NCI-H2171 (cell line): ENCODE measurements around the gene SLC8A1.

Source experiments
- DNase-seq: peaks from one replicate; lab custom pipeline; 2025; lab: John Stamatoyannopoulos, UW

SLC8A1 gene

GRCh38 chr2:40193670-40194026 is 258.2 kb downstream of the SLC8A1 start:
- DNase-seq = no peak

DNA sequence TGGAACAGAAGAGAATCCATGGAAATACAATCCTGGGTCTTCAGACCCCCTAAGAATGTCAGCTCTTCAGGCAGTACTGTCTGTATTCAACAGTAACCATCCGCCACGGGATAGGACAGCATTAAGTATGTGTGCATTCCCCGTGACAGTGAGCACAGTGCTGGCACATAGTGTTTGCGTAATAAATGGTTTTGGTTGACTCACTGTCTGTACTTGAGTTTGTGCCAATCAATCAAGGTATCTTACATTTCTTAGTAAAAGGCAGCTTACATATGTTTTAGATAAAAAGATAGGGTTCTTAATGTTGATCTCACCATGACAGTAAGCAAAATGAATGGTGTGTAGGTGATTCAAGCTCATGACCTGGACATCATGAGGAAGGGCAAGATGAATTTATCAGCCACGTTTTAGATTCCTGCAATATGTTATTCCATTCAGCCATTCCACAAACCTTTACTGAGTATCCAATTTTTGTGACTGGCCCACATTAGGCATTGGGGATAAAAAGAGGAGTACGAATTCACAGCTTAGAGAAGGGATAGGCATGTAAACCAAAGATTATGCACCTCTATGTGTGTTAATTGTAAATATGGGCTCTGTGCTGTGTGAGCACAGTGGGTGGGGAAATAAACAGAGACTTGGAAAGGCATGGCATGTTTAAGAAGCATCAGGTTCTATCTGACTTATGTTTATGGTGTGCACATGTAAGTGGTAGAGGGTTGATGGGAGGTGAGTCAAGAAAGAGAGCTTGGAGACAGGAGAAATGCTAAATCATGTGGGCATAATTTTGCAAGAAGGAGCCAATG is 258.8 kb downstream of the SLC8A1 start:
- no peak for DNase-seq

DNA sequence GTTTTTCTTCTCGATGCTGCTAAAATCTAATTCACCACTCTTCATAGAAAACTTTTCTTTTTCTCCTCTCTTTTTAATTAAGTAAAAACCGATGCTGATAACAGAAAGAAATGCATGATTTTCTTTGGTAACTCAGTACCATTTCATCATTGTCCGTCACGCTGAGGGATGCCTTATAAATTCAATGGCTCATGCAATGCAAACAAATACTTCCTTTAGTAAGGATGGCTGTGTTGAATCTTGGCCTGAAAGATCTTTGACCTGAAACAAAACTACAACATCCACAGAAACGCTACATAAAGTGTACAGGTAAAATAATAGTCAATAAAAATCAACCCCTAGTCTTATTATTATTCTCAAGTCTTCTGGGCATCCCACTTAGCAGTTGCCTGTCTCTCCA is 261.4 kb downstream of the SLC8A1 start:
- DNase-seq = no peak

GRCh38 chr2:40189881-40190280 is 262.0 kb downstream of the SLC8A1 start:
- no peak for DNase-seq

- no peak for DNase-seq
Observed at GRCh38 chr2:40187054-40187453, 264.8 kb downstream of the SLC8A1 start.

DNA sequence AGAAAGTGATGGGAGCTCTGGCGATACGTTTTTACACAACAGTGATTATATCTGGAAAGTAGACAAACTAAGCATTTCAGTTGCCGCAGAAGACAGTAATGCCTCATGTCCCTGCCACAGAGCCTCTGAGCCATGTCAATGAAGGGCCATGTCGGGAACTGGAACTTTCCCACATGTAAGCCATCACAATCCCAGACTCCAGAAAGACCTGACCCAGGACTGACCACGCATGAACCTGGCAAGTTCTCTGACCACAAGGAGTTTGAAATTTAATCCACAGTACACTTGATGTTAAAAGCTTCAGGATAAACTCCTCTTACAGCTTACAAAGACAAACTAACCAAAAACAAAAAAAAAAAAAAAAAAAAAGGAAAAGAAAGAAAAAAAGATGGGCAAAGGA is 267.3 kb downstream of the SLC8A1 start:
- DNase-seq = no peak

DNA sequence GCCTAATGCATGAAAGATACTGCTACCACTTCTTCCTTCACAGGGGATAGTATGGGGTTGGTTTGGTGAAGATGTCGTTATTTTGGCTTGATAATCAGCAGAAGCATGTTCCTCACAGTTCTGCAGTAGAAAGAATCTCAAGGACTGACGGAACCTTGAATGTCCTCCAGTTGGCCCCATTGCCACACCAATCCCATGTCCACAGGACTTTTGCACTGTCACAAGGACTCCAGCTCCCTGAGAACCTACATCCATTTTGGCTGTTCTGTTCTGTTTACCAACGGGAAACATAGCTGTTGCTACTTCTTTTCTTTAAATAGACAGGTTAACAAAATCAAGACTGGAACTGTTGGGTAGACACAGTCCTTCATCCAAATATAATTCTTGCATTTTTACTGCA is 270.0 kb downstream of the SLC8A1 start:
- no peak for DNase-seq

- no peak for DNase-seq
Observed at GRCh38 chr2:40179801-40180200, 272.1 kb downstream of the SLC8A1 start.

DNA sequence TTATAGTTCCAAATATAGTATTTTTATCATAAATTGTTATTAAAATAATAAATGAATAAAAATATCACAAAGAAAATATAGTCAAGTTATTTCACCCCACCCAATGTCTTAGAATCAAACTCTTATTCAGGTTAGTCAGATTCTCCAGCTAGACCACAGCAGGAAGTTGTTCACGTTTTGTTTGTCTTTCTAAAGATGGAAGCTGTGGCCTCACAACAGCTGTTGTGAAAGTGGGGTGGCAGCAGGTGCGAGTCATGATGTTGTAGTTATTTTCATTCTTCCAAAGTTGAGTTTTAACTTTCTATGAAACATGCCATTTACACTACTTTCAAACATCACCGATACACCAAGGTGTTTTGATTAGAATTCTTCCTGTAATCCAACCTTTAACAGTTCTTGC is 272.9 kb downstream of the SLC8A1 start:
- no peak for DNase-seq

DNA sequence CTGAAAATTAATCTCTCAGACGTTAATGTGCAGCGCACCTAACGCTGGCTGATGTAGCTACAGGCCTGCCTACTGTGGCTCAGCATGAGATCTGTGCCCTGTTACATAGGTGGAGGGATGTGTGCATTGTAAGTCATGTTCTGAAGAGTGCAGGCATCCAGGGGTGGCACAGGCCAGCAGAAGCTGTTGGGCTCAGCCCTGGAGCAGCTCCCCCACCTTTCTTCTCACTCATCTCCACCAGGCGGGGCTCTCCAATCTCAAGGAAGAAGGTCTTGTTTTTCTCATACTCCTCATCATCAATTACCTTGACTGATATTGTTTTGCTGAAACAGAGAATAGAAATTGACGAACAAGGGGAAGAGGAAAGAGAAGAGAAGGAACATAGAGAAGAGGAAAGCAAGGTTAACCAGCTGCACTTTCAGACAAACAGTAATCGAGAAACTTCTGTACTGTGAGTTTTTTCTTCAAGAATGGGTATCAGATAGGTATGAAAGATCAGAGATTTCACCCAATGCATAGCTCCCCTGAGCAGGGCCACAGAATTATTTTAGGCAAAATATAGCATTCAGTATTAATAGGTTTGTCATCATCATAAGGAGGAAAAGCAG is 273.6 kb downstream of the SLC8A1 start:
- DNase-seq = no peak

GRCh38 chr2:40177366-40177765 is 274.5 kb downstream of the SLC8A1 start:
- DNase-seq = no peak

- DNase-seq = no peak
Observed at GRCh38 chr2:40173276-40173675, 278.6 kb downstream of the SLC8A1 start.

- no peak for DNase-seq
Observed at GRCh38 chr2:40169856-40170255, 282.0 kb downstream of the SLC8A1 start.

GRCh38 chr2:40169430-40169829 is 282.5 kb downstream of the SLC8A1 start:
- DNase-seq = no peak

- no peak for DNase-seq
Observed at GRCh38 chr2:40168546-40168945, 283.3 kb downstream of the SLC8A1 start.

DNA sequence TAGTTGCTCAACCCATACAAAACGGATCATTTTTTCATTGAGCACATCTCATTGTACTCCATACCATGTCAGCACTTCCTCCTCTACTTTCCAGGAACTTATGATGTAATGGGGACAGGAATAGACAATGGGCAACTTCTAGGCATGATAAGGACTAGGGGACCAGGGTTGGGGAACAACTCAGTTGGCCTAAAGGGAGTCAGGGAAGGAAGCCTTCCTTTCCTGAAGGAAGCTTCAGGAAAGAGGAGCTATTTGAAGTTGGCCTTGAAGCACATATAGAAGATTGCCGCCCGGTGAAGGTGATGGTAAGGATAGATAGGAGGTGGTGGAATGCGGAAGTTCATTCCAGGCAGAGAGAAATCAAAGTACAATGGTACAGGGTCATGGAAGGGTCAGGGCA is 283.9 kb downstream of the SLC8A1 start:
- no peak for DNase-seq

GRCh38 chr2:40166006-40166405 is 285.9 kb downstream of the SLC8A1 start:
- no peak for DNase-seq

DNA sequence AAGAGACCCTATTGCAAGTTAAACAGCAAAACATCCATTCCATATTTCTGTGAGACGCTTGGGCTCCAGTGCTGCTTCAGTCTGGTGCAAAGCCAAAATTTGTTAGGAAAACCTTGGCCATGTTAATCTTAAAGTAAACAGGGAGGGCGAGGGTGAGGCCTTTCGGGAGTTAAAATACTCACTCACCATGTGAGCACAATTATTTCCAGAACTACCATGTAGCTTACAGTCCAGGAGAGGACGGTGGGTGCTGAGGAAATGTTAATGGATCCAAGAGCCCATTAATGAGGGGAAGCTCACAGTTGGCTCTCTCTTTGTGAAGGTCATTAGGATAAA is 286.4 kb downstream of the SLC8A1 start:
- no peak for DNase-seq

GRCh38 chr2:40164736-40165508 is 287.0 kb downstream of the SLC8A1 start:
- no peak for DNase-seq

GRCh38 chr2:40161986-40162385 is 289.9 kb downstream of the SLC8A1 start:
- DNase-seq = no peak

DNA sequence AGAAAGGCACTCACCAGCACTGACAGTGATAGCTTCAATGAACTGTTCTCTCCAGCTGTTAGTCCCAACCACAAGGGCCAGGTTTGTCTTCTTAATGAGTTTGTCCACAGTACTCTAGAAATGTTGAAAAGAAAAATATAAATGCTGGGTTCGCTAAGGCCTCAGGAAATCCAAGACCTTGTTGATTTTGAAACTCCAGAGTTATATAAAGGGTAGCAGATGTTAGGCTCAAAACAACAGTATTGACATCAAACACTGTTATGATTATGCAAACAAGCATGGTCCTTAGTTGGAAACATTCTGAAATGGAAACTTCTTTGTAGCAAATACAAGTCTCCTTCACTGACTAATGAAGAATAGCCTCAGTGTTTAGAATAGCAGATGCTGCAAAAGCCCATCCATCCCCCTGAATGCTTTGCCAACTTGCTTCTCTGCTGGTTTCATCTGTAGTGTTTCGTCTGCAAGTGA is 291.1 kb downstream of the SLC8A1 start:
- no peak for DNase-seq

GRCh38 chr2:40159333-40159732 is 292.6 kb downstream of the SLC8A1 start:
- DNase-seq = no peak

- DNase-seq = no peak
Observed at GRCh38 chr2:40158781-40159180, 293.1 kb downstream of the SLC8A1 start.
